ENCODE measurements around the gene ARID1B. TPM values are rescaled to one million over a fixed set of nuclear protein-coding genes. Genes with fewer than 3 reads are reported as not detected.

ARID1B gene
- total RNA-seq, 5 donors from 2014 or later (not counting 1 experiment from before 2014, with no cell fraction given), result 103 to 161 (median 108) TPM

- H3K4me1 ChIP-seq (ENCODE audit: control insufficient read depth in 1 of 2, extremely low read depth in 1 of 2, insufficient read depth in 2 of 2, low read length in 2 of 2), result peaks cover 0 to 4% of the 10 kb centered on the region in 2 experiments
Measured at GRCh38 chr6:157074969-157075368, 297.8 kb downstream of the ARID1B start.

GRCh38 chr6:157075549-157076450 lies 298.6 kb downstream of the ARID1B start:
- H3K9me3 Mint-ChIP-seq, result no peaks in the 10 kb centered on the region
- 52% methylated on average over 6 of the region's 8 CpGs for WGBS (ENCODE audit: insufficient coverage)
- peaks cover 0 to 6% of the 10 kb centered on the region in 2 donors for H3K36me3 ChIP-seq (ENCODE audit: control insufficient read depth in 2 of 2, extremely low read depth in 1 of 2, insufficient read depth in 1 of 2, low read length in 1 of 2)
- peaks cover 61 to 67% (median 65%) of the 10 kb centered on the region in 3 donors for H3K4me1 Mint-ChIP-seq
- ATAC-seq (replicated peaks in 1 of 4) (peak in 1 of 4 experiments; percentile 44), DNase-seq (no peak)
- POLR2A ChIA-PET, result no interaction called here
- peaks cover 26% of the 10 kb centered on the region for H3K36me3 Mint-ChIP-seq
- H3K4me3 Mint-ChIP-seq, result peak overlapping the region; percentile 43 to 64 (median 61)
- H3K27ac Mint-ChIP-seq, result peak overlapping the region in 1 of 2 donors; percentile 13
- H3K27me3 ChIP-seq (replicated peaks in 1 of 2; ENCODE audit: control insufficient read depth in 2 of 2, extremely low read depth in 1 of 2, insufficient read depth in 2 of 2, low read length in 1 of 2), result no peaks in the 10 kb centered on the region
- H3K27me3 Mint-ChIP-seq, result no peaks in the 10 kb centered on the region
- H3K4me1 ChIP-seq (ENCODE audit: control insufficient read depth in 1 of 2, extremely low read depth in 1 of 2, insufficient read depth in 2 of 2, low read length in 2 of 2), result peaks cover 0 to 4% of the 10 kb centered on the region in 2 experiments
- H3K4me3 ChIP-seq (ENCODE audit: control insufficient read depth in 1 of 2, extremely low read depth in 1 of 2, low read length in 1 of 2), result no peak overlapping the region
- H3K27ac ChIP-seq (ENCODE audit: low read length), result no peak overlapping the region
- H3K9me3 ChIP-seq, result no peaks in the 10 kb centered on the region
- CTCF ChIA-PET, result interaction anchor here in 1 of 2 donors (0.9 kb wide), 1 partner anchor 9 kb away, joined by 3 read pairs; no protein-coding TSS in a partner anchor

More at GRCh38 chr6:157074969-157075368, 297.8 kb downstream of the ARID1B start:
- CTCF ChIA-PET, result interaction anchor here in 1 of 2 donors (0.9 kb wide), 1 partner anchor 8 kb away, joined by 3 read pairs; no protein-coding TSS in a partner anchor
- DNase-seq (no peak), ATAC-seq (replicated peaks in 1 of 4) (no peak)
- Histone ChIP-seq H3K27me3 (replicated peaks in 1 of 2; ENCODE audit: control insufficient read depth in 2 of 2, extremely low read depth in 1 of 2, insufficient read depth in 2 of 2, low read length in 1 of 2) (no peaks in the 10 kb centered on the region), H3K27ac (ENCODE audit: low read length) (no peak overlapping the region), H3K9me3 (no peaks in the 10 kb centered on the region), H3K4me3 (ENCODE audit: control insufficient read depth in 1 of 2, extremely low read depth in 1 of 2, low read length in 1 of 2) (no peak overlapping the region), H3K36me3 (ENCODE audit: control insufficient read depth in 2 of 2, extremely low read depth in 1 of 2, insufficient read depth in 1 of 2, low read length in 1 of 2) (peaks cover 0 to 6% of the 10 kb centered on the region in 2 donors)
- Mint-ChIP-seq H3K36me3 (peaks cover 27% of the 10 kb centered on the region), H3K4me3 (no peak overlapping the region), H3K27ac (no peak overlapping the region), H3K9me3 (no peaks in the 10 kb centered on the region), H3K27me3 (no peaks in the 10 kb centered on the region), H3K4me1 (peaks cover 60 to 67% (median 64%) of the 10 kb centered on the region in 3 donors)
- POLR2A ChIA-PET, result interaction anchor here in 1 of 2 donors (0.6 kb wide), 1 partner anchor 990 kb away, joined by 3 read pairs; no protein-coding TSS in a partner anchor
- whole genome bisulfite sequencing (ENCODE audit: insufficient coverage), result no CpG with 5 or more reads among the region's 1 CpG

- Mint-ChIP-seq H3K36me3 (peaks cover 22% of the 10 kb centered on the region), H3K4me1 (peaks cover 63 to 66% (median 66%) of the 10 kb centered on the region in 3 donors), H3K27me3 (no peaks in the 10 kb centered on the region), H3K9me3 (no peaks in the 10 kb centered on the region), H3K4me3 (no peak overlapping the region), H3K27ac (peak overlapping the region in 1 of 2 donors; percentile 28)
- ChIA-PET CTCF (no interaction called here), POLR2A (no interaction called here)
- Histone ChIP-seq H3K4me1 (ENCODE audit: control insufficient read depth in 1 of 2, extremely low read depth in 1 of 2, insufficient read depth in 2 of 2, low read length in 2 of 2) (peaks cover 0 to 5% of the 10 kb centered on the region in 2 experiments), H3K4me3 (ENCODE audit: control insufficient read depth in 1 of 2, extremely low read depth in 1 of 2, low read length in 1 of 2) (no peak overlapping the region), H3K27me3 (replicated peaks in 1 of 2; ENCODE audit: control insufficient read depth in 2 of 2, extremely low read depth in 1 of 2, insufficient read depth in 2 of 2, low read length in 1 of 2) (no peaks in the 10 kb centered on the region), H3K9me3 (no peaks in the 10 kb centered on the region), H3K36me3 (ENCODE audit: control insufficient read depth in 2 of 2, extremely low read depth in 1 of 2, insufficient read depth in 1 of 2, low read length in 1 of 2) (peaks cover 0 to 6% of the 10 kb centered on the region in 2 donors), H3K27ac (ENCODE audit: low read length) (no peak overlapping the region)
- ATAC-seq (replicated peaks in 1 of 4), result no peak
- no peak for DNase-seq
Measured at GRCh38 chr6:157076451-157076822, 299.3 kb downstream of the ARID1B start.

GRCh38 chr6:157077251-157077650 lies 300.1 kb downstream of the ARID1B start:
- Histone ChIP-seq H3K9me3 (no peaks in the 10 kb centered on the region), H3K27ac (ENCODE audit: low read length) (no peak overlapping the region), H3K27me3 (replicated peaks in 1 of 2; ENCODE audit: control insufficient read depth in 2 of 2, extremely low read depth in 1 of 2, insufficient read depth in 2 of 2, low read length in 1 of 2) (no peaks in the 10 kb centered on the region), H3K4me1 (ENCODE audit: control insufficient read depth in 1 of 2, extremely low read depth in 1 of 2, insufficient read depth in 2 of 2, low read length in 2 of 2) (peaks cover 0 to 7% of the 10 kb centered on the region in 2 experiments), H3K4me3 (ENCODE audit: control insufficient read depth in 1 of 2, extremely low read depth in 1 of 2, low read length in 1 of 2) (no peak overlapping the region), H3K36me3 (ENCODE audit: control insufficient read depth in 2 of 2, extremely low read depth in 1 of 2, insufficient read depth in 1 of 2, low read length in 1 of 2) (peaks cover 0 to 6% of the 10 kb centered on the region in 2 donors)
- peak overlapping the region in 1 of 2 donors; percentile 13 for H3K27ac Mint-ChIP-seq
- no peak overlapping the region for H3K4me3 Mint-ChIP-seq
- H3K36me3 Mint-ChIP-seq, result peaks cover 22% of the 10 kb centered on the region
- ATAC-seq (replicated peaks in 1 of 4) (no peak), DNase-seq (no peak)
- no peaks in the 10 kb centered on the region for H3K27me3 Mint-ChIP-seq
- ChIA-PET POLR2A (no interaction called here), CTCF (no interaction called here)
- H3K9me3 Mint-ChIP-seq, result no peaks in the 10 kb centered on the region
- peaks cover 65 to 68% (median 65%) of the 10 kb centered on the region in 3 donors for H3K4me1 Mint-ChIP-seq
- 100% methylated on average over 5 of the region's 7 CpGs for whole genome bisulfite sequencing (ENCODE audit: insufficient coverage)

GRCh38 chr6:157078326-157078725 lies 301.1 kb downstream of the ARID1B start:
- H3K4me1 Mint-ChIP-seq, result peaks cover 65 to 76% (median 71%) of the 10 kb centered on the region in 3 donors
- H3K36me3 Mint-ChIP-seq, result peaks cover 22% of the 10 kb centered on the region
- no CpG with 5 or more reads among the region's 3 CpGs for WGBS (ENCODE audit: insufficient coverage)
- H3K4me3 ChIP-seq (ENCODE audit: control insufficient read depth in 1 of 2, extremely low read depth in 1 of 2, low read length in 1 of 2), result no peak overlapping the region
- no peak for DNase-seq
- ATAC-seq (replicated peaks in 1 of 4), result no peak
- ChIA-PET POLR2A (interaction anchor here in 1 of 2 donors (0.6 kb wide), 1 partner anchor 24 kb away, joined by 3 read pairs; no protein-coding TSS in a partner anchor), CTCF (no interaction called here)
- no peak overlapping the region for H3K4me3 Mint-ChIP-seq
- peaks cover 0 to 6% of the 10 kb centered on the region in 2 donors for H3K36me3 ChIP-seq (ENCODE audit: control insufficient read depth in 2 of 2, extremely low read depth in 1 of 2, insufficient read depth in 1 of 2, low read length in 1 of 2)
- no peaks in the 10 kb centered on the region for H3K9me3 Mint-ChIP-seq
- no peak overlapping the region for H3K27ac Mint-ChIP-seq
- no peak overlapping the region for H3K27ac ChIP-seq (ENCODE audit: low read length)
- H3K27me3 ChIP-seq (replicated peaks in 1 of 2; ENCODE audit: control insufficient read depth in 2 of 2, extremely low read depth in 1 of 2, insufficient read depth in 2 of 2, low read length in 1 of 2), result no peaks in the 10 kb centered on the region
- H3K4me1 ChIP-seq (ENCODE audit: control insufficient read depth in 1 of 2, extremely low read depth in 1 of 2, insufficient read depth in 2 of 2, low read length in 2 of 2), result peaks cover 0 to 7% of the 10 kb centered on the region in 2 experiments
- H3K27me3 Mint-ChIP-seq, result no peaks in the 10 kb centered on the region
- H3K9me3 ChIP-seq, result no peaks in the 10 kb centered on the region

- peaks cover under 1 to 1% of the 10 kb centered on the region in 2 donors for H3K36me3 ChIP-seq (ENCODE audit: control insufficient read depth in 2 of 2, extremely low read depth in 1 of 2, insufficient read depth in 1 of 2, low read length in 1 of 2)
- no peak for DNase-seq
- H3K4me3 ChIP-seq (ENCODE audit: control insufficient read depth in 1 of 2, extremely low read depth in 1 of 2, low read length in 1 of 2), result no peak overlapping the region
- no peak overlapping the region for H3K27ac ChIP-seq (ENCODE audit: low read length)
- H3K27me3 ChIP-seq (replicated peaks in 1 of 2; ENCODE audit: control insufficient read depth in 2 of 2, extremely low read depth in 1 of 2, insufficient read depth in 2 of 2, low read length in 1 of 2), result no peaks in the 10 kb centered on the region
- WGBS (ENCODE audit: insufficient coverage), result no CpG with 5 or more reads among the region's 1 CpG
- no peak for ATAC-seq (replicated peaks in 1 of 4)
- POLR2A ChIA-PET, result interaction anchor here in 1 of 2 donors (0.8 kb wide), 1 partner anchor 9 kb away, joined by 3 read pairs; no protein-coding TSS in a partner anchor
- Mint-ChIP-seq H3K27ac (no peak overlapping the region), H3K27me3 (no peaks in the 10 kb centered on the region), H3K4me1 (peaks cover 59 to 69% (median 63%) of the 10 kb centered on the region in 3 donors), H3K36me3 (peaks cover 15% of the 10 kb centered on the region), H3K4me3 (no peak overlapping the region), H3K9me3 (no peaks in the 10 kb centered on the region)
- H3K9me3 ChIP-seq, result no peaks in the 10 kb centered on the region
- H3K4me1 ChIP-seq (ENCODE audit: control insufficient read depth in 1 of 2, extremely low read depth in 1 of 2, insufficient read depth in 2 of 2, low read length in 2 of 2), result peaks cover 0 to 7% of the 10 kb centered on the region in 2 experiments
- CTCF ChIA-PET, result interaction anchor here in 1 of 2 donors (1.2 kb wide), 1 partner anchor 33 kb away, joined by 4 read pairs; no protein-coding TSS in a partner anchor
Measured at GRCh38 chr6:157079277-157079676, 302.1 kb downstream of the ARID1B start.

Measured in T-cell (primary cell).